Stimulated activated memory B cell treated with anti-CD40 and anti-IgM and Interleukin-4, amounts not matched to agents 10 μg/mL and 1 μg/mL and 100 μg/mL, for 72 hours (primary cell): Measurements from ENCODE around the gene STPG3.

Experiments
- ATAC-seq: fragments of 150-1000 bp; cut with Tn5 transposase; 2 replicates; pipeline ENCODE4 v1.10.0; 2021
- H3K27ac Mint-ChIP-seq: one replicate; pipeline ENCODE4 v1.8.0; 2022; ENCODE audit warnings: mild to moderate bottlenecking, mixed read lengths
- H3K27me3 Mint-ChIP-seq: one replicate; pipeline ENCODE4 v1.8.0; 2022; ENCODE audit warnings: mixed read lengths
- H3K36me3 Mint-ChIP-seq: one replicate; pipeline ENCODE4 v1.8.0; 2022; ENCODE audit warnings: mixed read lengths
- H3K4me1 Mint-ChIP-seq: one replicate; pipeline ENCODE4 v1.8.0; 2022; ENCODE audit warnings: mixed read lengths
- H3K4me3 Mint-ChIP-seq: one replicate; pipeline ENCODE4 v1.8.0; 2022; ENCODE audit warnings: mild to moderate bottlenecking, moderate library complexity, mixed read lengths
- H3K9me3 Mint-ChIP-seq: one replicate; pipeline ENCODE4 v1.8.0; 2022; ENCODE audit warnings: mixed read lengths

The STPG3 gene

GRCh38 chr9:137251194-137251461 is at the start of gene STPG3:
Gene STPG3 (plus strand): TSS chr9:137251286. CDS start chr9:137251287, 1 bp downstream.
- no peak within 1 kb of the TSS for H3K27ac Mint-ChIP-seq
- H3K36me3 Mint-ChIP-seq, result no peaks in the 10 kb centered on the region
- H3K27me3 Mint-ChIP-seq, result no peaks in the 10 kb centered on the region
- no peaks in the 10 kb centered on the region for H3K9me3 Mint-ChIP-seq
- no peak within 1 kb of the TSS for H3K4me3 Mint-ChIP-seq
- peaks cover 21% of the 10 kb centered on the region for H3K4me1 Mint-ChIP-seq
- no peak for ATAC-seq

- Mint-ChIP-seq H3K4me3 (peak overlapping the region; percentile 31), H3K27me3 (no peaks in the 10 kb centered on the region), H3K27ac (no peak overlapping the region), H3K4me1 (peaks cover 66% of the 10 kb centered on the region), H3K9me3 (no peaks in the 10 kb centered on the region), H3K36me3 (peaks cover 20% of the 10 kb centered on the region)
- no peak for ATAC-seq
Measured at GRCh38 chr9:137202966-137203365, 48.1 kb upstream of the STPG3 start.

DNA sequence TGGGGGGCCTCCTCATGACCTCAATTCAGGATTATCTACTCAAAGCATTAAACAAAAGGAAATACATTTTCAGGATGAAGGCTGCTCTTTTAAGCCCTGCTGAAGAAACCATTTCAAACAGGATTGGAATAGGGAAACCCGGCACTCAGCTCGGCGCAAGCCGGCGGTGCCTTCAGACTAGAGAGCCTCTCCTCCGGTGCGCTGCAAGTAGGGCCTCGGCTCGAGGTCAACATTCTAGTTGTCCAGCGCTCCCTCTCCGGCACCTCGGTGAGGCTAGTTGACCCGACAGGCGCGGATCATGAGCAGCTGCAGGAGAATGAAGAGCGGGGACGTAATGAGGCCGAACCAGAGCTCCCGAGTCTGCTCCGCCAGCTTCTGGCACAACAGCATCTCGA is 46.4 kb upstream of the STPG3 start:
- Mint-ChIP-seq H3K9me3 (no peaks in the 10 kb centered on the region), H3K4me1 (peaks cover 55% of the 10 kb centered on the region), H3K36me3 (peaks cover 27% of the 10 kb centered on the region), H3K27ac (peak overlapping the region; percentile 96), H3K4me3 (peak overlapping the region; percentile 85), H3K27me3 (no peaks in the 10 kb centered on the region)
- ATAC-seq, result no peak

DNA sequence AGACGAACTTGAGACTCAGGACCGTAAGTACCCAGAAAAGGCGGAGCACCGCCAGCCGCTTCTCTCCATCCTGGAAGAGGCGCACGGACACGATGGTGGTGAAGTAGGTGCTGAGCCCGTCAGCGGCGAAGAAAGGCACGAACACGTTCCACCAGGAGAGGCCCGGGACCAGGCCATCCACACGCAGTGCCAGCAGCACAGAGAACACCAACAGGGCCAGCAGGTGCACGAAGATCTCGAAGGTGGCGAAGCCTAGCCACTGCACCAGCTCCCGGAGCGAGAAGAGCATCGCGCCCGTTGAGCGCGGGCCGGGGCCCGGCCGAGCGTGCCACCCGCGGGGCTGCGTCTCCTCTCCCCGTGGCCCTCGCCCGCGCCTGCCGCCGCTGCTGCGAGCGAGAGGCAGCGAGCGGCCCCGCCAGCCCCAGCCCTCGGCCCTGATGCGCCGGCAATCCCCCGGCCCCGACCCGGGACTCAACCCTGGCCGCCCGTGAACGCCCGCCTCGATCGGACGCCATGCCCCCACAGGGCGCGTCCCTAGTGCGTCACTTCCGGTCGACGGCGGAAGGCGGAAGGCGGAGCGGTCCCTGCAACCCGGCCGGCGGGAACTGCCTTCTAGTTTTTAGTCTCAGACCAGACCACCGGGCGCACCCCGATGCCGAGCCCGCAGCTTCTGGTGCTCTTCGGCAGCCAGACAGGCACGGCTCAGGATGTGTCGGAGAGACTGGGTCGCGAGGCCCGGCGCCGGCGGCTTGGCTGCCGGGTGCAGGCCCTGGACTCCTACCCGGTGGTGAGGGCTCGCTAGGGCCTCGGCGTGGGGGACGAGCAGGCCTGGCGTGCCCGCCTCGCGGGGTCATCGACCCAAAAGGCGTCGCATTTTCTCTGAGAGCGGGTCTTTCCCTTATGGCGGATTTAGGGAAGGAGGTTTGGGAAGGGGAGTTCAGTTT is 45.7 kb upstream of the STPG3 start, which contains the start of the genes NDOR1 and TMEM203:
Gene NDOR1 (plus strand): TSS at position 575 of the 944 bp plus-strand sequence. CDS start 78 bp downstream, at position 653.
Gene TMEM203 (minus strand): TSS at position 523 of the 944 bp plus-strand sequence. CDS start 234 bp downstream, at position 289.
- Mint-ChIP-seq H3K36me3 (peaks cover 27% of the 10 kb centered on the region), H3K27me3 (no peaks in the 10 kb centered on the region), H3K4me3 (peak within 1 kb of the TSS; percentile 85), H3K27ac (peak within 1 kb of the TSS; percentile 96), H3K9me3 (no peaks in the 10 kb centered on the region), H3K4me1 (peaks cover 54% of the 10 kb centered on the region)
- peak; percentile 71 for ATAC-seq

DNA sequence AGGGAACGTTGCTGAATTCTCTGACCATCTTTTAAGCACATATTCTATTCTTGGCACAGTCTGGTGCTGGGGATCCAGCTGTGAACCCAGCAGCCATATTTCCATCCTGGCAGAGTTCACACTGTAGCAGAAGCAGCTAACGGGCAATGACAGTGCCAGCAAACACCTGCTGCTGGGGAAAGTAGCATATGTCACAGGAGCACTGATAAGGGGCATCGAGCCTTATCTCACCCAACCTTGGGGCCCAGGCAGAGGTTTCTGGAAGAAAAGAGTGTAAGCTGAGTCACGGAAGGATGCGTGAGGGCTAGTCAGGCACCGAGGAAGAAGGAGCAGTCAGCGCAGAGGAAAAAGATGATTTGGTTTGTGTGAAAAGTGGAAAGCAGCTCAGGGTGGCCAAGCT is 44.5 kb upstream of the STPG3 start:
- H3K27me3 Mint-ChIP-seq, result no peaks in the 10 kb centered on the region
- H3K27ac Mint-ChIP-seq, result peak overlapping the region; percentile 96
- peak overlapping the region; percentile 85 for H3K4me3 Mint-ChIP-seq
- ATAC-seq, result no peak
- H3K36me3 Mint-ChIP-seq, result peaks cover 35% of the 10 kb centered on the region
- peaks cover 52% of the 10 kb centered on the region for H3K4me1 Mint-ChIP-seq
- H3K9me3 Mint-ChIP-seq, result no peaks in the 10 kb centered on the region

DNA sequence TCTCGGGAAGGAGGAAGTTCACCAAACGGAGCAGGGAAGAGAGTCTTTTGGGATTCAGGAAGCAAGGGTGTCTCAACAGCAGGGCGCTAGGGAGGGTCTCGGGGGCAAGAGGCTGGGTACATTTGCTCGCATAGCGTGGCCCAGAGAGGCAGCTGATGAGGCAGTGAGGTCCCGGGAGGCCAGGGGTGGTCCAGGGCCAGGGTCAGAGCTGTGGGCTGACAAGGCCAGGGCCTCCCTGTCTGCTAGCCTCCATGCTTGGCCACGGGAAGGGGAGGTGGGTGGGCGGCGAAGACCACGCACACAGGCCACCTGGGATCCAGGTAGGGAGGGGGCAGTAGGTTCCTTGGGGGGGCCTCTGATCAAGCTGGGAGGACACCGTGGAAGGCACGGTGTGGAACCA is 39.6 kb upstream of the STPG3 start:
- Mint-ChIP-seq H3K27ac (no peak overlapping the region), H3K4me3 (no peak overlapping the region)
- ATAC-seq, result no peak

GRCh38 chr9:137212520-137212919 is 38.6 kb upstream of the STPG3 start:
- no peak overlapping the region for H3K27ac Mint-ChIP-seq
- ATAC-seq, result no peak
- H3K27me3 Mint-ChIP-seq, result no peaks in the 10 kb centered on the region
- H3K4me1 Mint-ChIP-seq, result peaks cover 8% of the 10 kb centered on the region
- H3K4me3 Mint-ChIP-seq, result no peak overlapping the region
- no peaks in the 10 kb centered on the region for H3K9me3 Mint-ChIP-seq
- H3K36me3 Mint-ChIP-seq, result peaks cover 40% of the 10 kb centered on the region

More for the DNA sequence above, 39.6 kb upstream of the STPG3 start:
- Mint-ChIP-seq H3K9me3 (no peaks in the 10 kb centered on the region), H3K4me1 (peaks cover 18% of the 10 kb centered on the region), H3K27me3 (no peaks in the 10 kb centered on the region), H3K36me3 (peaks cover 43% of the 10 kb centered on the region)

GRCh38 chr9:137213160-137214060 is 37.7 kb upstream of the STPG3 start:
- H3K27ac Mint-ChIP-seq, result no peak overlapping the region
- peaks cover 5% of the 10 kb centered on the region for H3K4me1 Mint-ChIP-seq
- no peaks in the 10 kb centered on the region for H3K27me3 Mint-ChIP-seq
- H3K9me3 Mint-ChIP-seq, result no peaks in the 10 kb centered on the region
- peaks cover 37% of the 10 kb centered on the region for H3K36me3 Mint-ChIP-seq
- H3K4me3 Mint-ChIP-seq, result no peak overlapping the region
- no peak for ATAC-seq

DNA sequence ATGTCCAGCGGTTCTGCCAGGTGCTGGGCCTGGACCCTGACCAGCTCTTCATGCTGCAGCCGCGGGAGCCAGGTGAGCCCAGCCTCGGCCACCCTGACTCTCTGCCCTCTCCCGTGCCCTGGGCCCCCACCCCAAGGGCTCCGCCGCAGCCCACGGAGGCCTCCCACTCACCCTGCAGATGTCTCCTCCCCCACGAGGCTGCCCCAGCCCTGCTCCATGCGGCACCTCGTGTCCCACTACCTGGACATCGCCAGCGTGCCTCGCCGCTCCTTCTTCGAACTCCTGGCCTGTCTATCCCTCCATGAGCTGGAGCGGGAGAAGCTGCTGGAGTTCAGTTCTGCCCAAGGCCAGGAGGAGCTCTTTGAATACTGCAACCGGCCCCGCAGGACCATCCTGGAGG is 36.5 kb upstream of the STPG3 start:
- H3K27ac Mint-ChIP-seq, result no peak overlapping the region

GRCh38 chr9:137215196-137215986 is 35.7 kb upstream of the STPG3 start:
- H3K4me1 Mint-ChIP-seq, result peaks cover 5% of the 10 kb centered on the region
- H3K36me3 Mint-ChIP-seq, result peaks cover 31% of the 10 kb centered on the region

More for the DNA sequence above, 36.5 kb upstream of the STPG3 start:
- H3K27me3 Mint-ChIP-seq, result no peaks in the 10 kb centered on the region
- ATAC-seq, result no peak
- H3K36me3 Mint-ChIP-seq, result peaks cover 31% of the 10 kb centered on the region
- H3K4me3 Mint-ChIP-seq, result no peak overlapping the region
- H3K9me3 Mint-ChIP-seq, result no peaks in the 10 kb centered on the region
- peaks cover 5% of the 10 kb centered on the region for H3K4me1 Mint-ChIP-seq

DNA sequence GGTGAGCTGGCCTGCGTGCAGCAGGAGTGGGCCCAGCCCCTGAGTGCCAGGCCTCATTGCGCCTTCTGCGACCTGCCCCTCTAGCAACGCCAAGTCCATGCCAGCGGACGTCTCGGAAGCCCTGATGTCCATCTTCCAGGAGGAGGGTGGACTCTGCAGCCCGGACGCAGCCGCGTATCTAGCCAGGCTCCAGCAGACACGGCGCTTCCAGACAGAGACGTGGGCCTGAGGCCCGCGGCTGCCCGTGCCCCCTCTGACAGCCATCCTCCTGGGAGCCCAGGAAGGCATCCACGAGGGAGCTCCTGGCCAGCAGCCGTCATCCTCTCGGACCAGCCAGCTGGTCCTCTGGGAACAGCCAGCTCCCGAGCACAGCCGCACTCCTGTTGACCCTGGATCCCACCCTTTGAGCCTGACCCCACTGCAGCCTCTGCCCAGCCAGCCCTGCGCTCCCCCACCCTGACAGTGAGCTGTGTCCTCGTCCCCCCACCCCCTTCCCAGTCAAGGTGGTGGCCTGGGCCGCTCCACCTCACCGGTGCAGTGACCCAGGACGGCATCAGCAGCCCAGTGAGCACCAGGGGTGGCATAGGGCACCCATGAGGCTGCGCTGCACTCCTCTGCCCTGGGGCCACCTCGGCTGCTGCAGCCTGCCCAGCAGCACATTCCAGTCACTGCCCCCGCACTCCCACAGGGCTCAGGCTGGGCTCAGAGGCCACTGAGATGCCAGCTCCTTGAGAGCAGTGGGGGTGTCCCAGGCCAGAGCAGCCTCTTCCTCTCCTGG is 34.7 kb upstream of the STPG3 start:
- Mint-ChIP-seq H3K4me3 (no peak overlapping the region), H3K9me3 (no peaks in the 10 kb centered on the region), H3K27me3 (no peaks in the 10 kb centered on the region), H3K36me3 (peaks cover 24% of the 10 kb centered on the region), H3K4me1 (peaks cover under 1% of the 10 kb centered on the region), H3K27ac (no peak overlapping the region)
- ATAC-seq, result no peak

More at GRCh38 chr9:137215196-137215986, 35.7 kb upstream of the STPG3 start:
- Mint-ChIP-seq H3K27me3 (no peaks in the 10 kb centered on the region), H3K4me3 (no peak overlapping the region), H3K27ac (no peak overlapping the region), H3K9me3 (no peaks in the 10 kb centered on the region)
- ATAC-seq, result no peak

GRCh38 chr9:137217276-137218211 is 33.5 kb upstream of the STPG3 start:
- peaks cover 23% of the 10 kb centered on the region for H3K36me3 Mint-ChIP-seq
- no peak overlapping the region for H3K4me3 Mint-ChIP-seq
- no peak for ATAC-seq

DNA sequence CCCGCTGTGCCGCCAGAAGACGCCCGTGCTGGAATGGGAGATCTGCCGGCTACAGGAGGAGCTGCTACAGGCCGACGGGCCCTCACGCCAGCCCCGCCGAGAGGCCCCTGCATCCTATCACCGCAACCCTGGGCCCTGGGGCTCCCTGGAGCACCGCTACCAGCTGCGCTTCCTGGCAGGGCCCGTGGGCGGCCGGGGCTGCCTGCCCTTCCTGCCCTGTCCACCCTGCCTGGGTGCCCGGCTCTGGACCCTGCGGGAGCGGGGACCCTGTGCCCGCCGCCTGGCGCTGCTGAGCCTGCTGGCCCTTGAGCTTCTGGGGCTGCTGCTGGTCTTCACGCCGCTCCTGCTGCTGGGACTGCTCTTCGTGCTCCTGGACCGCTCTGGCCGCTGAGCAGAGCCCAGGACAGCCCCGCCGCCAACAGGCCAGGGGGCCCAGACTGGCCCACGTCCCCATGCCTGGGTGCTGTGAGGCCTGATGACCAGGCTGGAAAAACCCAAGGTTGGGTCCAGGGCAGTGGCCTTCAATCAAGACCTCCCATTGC is 32.8 kb upstream of the STPG3 start:
- Mint-ChIP-seq H3K4me3 (no peak overlapping the region), H3K27me3 (no peaks in the 10 kb centered on the region), H3K27ac (no peak overlapping the region), H3K36me3 (peaks cover 23% of the 10 kb centered on the region), H3K4me1 (peaks cover 7% of the 10 kb centered on the region), H3K9me3 (no peaks in the 10 kb centered on the region)
- no peak for ATAC-seq

More at GRCh38 chr9:137217276-137218211, 33.5 kb upstream of the STPG3 start:
- Mint-ChIP-seq H3K4me1 (no peaks in the 10 kb centered on the region), H3K9me3 (no peaks in the 10 kb centered on the region), H3K27ac (no peak overlapping the region), H3K27me3 (no peaks in the 10 kb centered on the region)
